Thoracic aorta (tissue), 2 donors: Measurements from ENCODE around the gene SEC14L2. TPM values are rescaled to one million over a fixed set of nuclear protein-coding genes. Genes with fewer than 3 reads are reported as not detected.

Source experiments
- ATAC-seq: fragments of 150-250 bp; one replicate; pipeline ENCODE4 v1.8.0; 2017; ENCODE audit warnings: low read depth; ENCODE audit not compliant: insufficient number of reproducible peaks, low FRiP score
- DNase-seq: peaks from one replicate; pipeline ENCODE4 v3.0.0-alpha.2; 2020; ENCODE audit warnings: low spot score
- H3K27ac ChIP-seq, 2 donors: fragments of 200-600 bp; sonication (generic); 1 replicate in 1 of 2; 2 replicates in 1 of 2; pipeline ENCODE4 v1.5.1; 2016; ENCODE audit warnings: mild to moderate bottlenecking in 2 of 2, moderate library complexity in 2 of 2
- H3K27me3 ChIP-seq: fragments of 200-600 bp; sonication (generic); replicated peaks from 2 replicates; pipeline ENCODE4 v1.6.0; 2016; ENCODE audit warnings: mild to moderate bottlenecking; ENCODE audit not compliant: insufficient read depth
- H3K36me3 ChIP-seq: fragments of 200-600 bp; sonication (generic); one replicate; pipeline ENCODE4 v1.5.1; 2016
- H3K4me1 ChIP-seq, 2 donors: fragments of 200-600 bp; sonication (generic); 1 replicate in 1 of 2; 2 replicates in 1 of 2; pipeline versions ENCODE4 v1.5.1 to v1.6.0; 2016; ENCODE audit warnings: low read depth in 2 of 2, mild to moderate bottlenecking in 1 of 2; ENCODE audit not compliant: control insufficient read depth in 1 of 2
- H3K4me3 ChIP-seq: fragments of 200-600 bp; sonication (generic); 2 replicates; pipeline ENCODE4 v1.5.1; 2016; ENCODE audit warnings: mild to moderate bottlenecking
- H3K9me3 ChIP-seq: fragments of 200-600 bp; sonication (generic); 2 replicates; pipeline ENCODE4 v1.5.1; 2016
- CTCF ChIP-seq: fragments of 200-600 bp; sonication (generic); IDR thresholded peaks from one replicate; pipeline ENCODE4 v1.5.1; 2019; ENCODE audit warnings: antibody characterized with exemption
- total RNA-seq, 2 donors: library from RNA; depleted of rRNA; stranded (reverse); fragments of >200 nt; gene quantifications; one replicate each; pipeline versions ENCODE4 v1.1.0 to v1.2.3, GENCODE V29; 2016

SEC14L2 gene
- total RNA-seq, 2 donors from 2014 or later = 6.4 to 18.3 TPM

GRCh38 chr22:30380011-30380410 lies 16.8 kb upstream of the SEC14L2 start:
- no peak overlapping the region for H3K27ac ChIP-seq
- no peak for ATAC-seq
- H3K4me3 ChIP-seq = no peak overlapping the region
- H3K9me3 ChIP-seq = no peaks in the 10 kb centered on the region
- H3K36me3 ChIP-seq = peaks cover 17% of the 10 kb centered on the region
- DNase-seq = no peak
- H3K4me1 ChIP-seq = no peaks in the 10 kb centered on the region
- TF ChIP-seq CTCF = no peak
- no peaks in the 10 kb centered on the region for H3K27me3 ChIP-seq

- TF ChIP-seq CTCF = no peak
- ATAC-seq = no peak
- no peak for DNase-seq
- Histone ChIP-seq H3K36me3 (peaks cover 17% of the 10 kb centered on the region), H3K27ac (no peak overlapping the region), H3K9me3 (no peaks in the 10 kb centered on the region), H3K27me3 (no peaks in the 10 kb centered on the region), H3K4me1 (peaks cover 0 to 5% of the 10 kb centered on the region in 2 donors), H3K4me3 (no peak overlapping the region)
These were observed 15.6 kb upstream of the SEC14L2 start for GRCh38 chr22:30381264-30381663.

- no peak for TF ChIP-seq CTCF
- Histone ChIP-seq H3K36me3 (peaks cover 17% of the 10 kb centered on the region), H3K27ac (no peak overlapping the region), H3K4me1 (peaks cover 0 to 11% of the 10 kb centered on the region in 2 donors), H3K27me3 (no peaks in the 10 kb centered on the region), H3K9me3 (no peaks in the 10 kb centered on the region), H3K4me3 (no peak overlapping the region)
- no peak for DNase-seq
- no peak for ATAC-seq
These were observed 14.5 kb upstream of the SEC14L2 start for GRCh38 chr22:30382340-30382739.

- H3K9me3 ChIP-seq = no peaks in the 10 kb centered on the region
- H3K36me3 ChIP-seq = peaks cover 13% of the 10 kb centered on the region
- ATAC-seq (no peak), DNase-seq (no peak)
- H3K27me3 ChIP-seq = no peaks in the 10 kb centered on the region
- TF ChIP-seq CTCF = no peak
- H3K27ac ChIP-seq = no peak overlapping the region
- peaks cover 0 to 15% of the 10 kb centered on the region in 2 donors for H3K4me1 ChIP-seq
- no peak overlapping the region for H3K4me3 ChIP-seq
These were observed 13.8 kb upstream of the SEC14L2 start for GRCh38 chr22:30383061-30383460.

GRCh38 chr22:30385942-30386341 lies 10.9 kb upstream of the SEC14L2 start:
- no peak for DNase-seq
- Histone ChIP-seq H3K4me3 (no peak overlapping the region), H3K36me3 (no peaks in the 10 kb centered on the region), H3K9me3 (no peaks in the 10 kb centered on the region), H3K4me1 (peaks cover 0 to 15% of the 10 kb centered on the region in 2 donors), H3K27me3 (no peaks in the 10 kb centered on the region), H3K27ac (no peak overlapping the region)
- no peak for TF ChIP-seq CTCF
- ATAC-seq = no peak
